NCI-H82 treated with DMSO at 0.1 percent for 48 hours (cell line): Measurements from ENCODE around the gene CDK4.
"Not testable (repeated sequence)": the region's sequence is repeated elsewhere in the genome, so short reads cannot be mapped to it uniquely, and the experiment has no call there.

Experiments
- DNase-seq: peaks from one replicate; lab custom pipeline; 2025; ENCODE audit not compliant: unreplicated experiment; lab: John Stamatoyannopoulos, UW

Gene CDK4

DNA sequence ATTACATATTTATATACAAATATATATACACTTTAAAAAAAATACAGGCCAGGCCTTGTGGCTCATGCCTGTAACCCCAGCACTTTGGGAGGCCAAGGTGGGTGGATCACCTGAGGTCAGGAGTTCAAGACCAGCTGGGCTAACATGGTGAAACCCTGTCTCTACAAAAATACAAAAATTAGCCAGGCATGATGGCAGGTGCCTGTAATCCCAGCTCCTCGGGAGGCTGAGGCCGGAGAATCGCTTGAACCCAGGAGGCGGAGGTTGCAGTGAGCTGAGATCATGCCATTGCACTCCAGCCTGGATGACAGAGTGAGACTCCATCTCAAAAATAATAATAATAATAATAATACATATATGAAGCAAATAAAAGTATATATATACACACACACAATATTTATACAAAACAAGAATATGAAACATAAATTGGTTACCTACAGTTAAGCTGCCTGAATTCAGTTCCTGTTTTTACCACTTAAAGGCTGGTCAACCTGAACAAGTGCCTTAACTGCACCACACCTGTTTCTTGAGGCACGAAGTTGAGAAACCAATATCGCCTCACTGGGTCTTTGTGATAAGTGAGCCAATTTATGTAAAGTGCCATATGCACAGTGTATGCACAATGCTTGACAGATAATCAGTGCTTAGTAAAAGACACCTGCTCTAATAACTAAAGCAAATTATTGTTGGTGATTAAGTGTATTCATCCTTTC lies 36.9 kb downstream of the CDK4 start:
- not testable (repeated sequence) for DNase-seq

DNA sequence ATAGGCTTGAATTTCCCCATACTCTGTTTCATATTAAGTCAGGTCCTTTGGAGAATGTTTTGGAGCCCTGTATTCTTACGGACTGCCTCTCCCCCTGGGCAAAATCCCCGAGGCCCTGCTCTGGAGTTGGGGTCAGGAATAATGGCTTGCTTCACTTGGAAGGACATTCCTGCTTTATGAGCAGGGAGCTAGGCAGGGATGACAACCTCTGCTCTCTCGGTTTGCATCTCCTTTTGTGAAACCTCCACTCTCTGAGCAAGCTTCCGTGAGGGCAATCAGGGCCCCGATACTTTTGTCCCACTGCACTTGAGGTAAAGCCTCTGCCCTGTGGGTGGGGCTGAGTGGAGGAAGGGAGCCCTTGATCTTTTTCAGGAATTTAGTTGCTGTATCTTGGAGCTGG lies 38.9 kb downstream of the CDK4 start:
- DNase-seq, result no peak

DNA sequence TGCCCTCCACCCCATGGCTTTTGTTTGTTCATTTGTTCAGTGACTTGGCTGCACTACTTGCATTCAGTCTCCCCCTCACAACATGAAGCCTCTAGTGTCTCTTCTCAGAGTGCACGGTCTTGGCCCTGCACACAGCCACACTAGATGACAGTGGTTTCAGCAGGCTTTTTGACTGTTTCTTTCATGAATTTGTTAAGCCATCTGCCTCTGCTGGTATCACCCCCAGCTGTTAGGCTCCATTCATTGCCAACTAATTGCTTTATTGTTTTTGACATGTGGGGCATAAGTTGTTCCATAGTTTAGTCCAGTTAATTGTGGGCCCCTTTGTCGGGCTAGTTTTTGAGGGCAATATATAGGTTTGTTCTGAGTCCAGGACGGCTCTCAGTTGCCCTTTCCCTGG lies 39.4 kb downstream of the CDK4 start:
- no peak for DNase-seq

DNA sequence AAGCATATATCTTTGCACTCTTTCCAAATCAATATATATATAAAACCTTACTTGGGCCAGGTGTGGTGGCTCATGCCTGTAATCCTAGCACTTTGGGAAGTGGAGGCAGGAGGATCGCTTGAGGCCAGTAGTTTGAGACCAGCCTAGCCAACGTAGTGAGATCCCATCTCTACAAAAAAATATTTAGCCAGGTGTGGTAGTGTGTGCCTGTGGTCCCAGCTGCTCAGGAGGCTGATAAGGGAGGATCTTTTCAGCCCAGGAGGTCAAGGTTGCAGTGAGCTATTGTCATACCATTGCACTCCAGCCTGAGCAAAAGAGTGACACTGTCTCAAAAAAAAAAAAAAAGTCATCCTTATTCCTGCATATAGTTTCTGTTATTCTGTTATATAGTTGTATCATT lies 43.8 kb downstream of the CDK4 start:
- DNase-seq, result no peak

DNA sequence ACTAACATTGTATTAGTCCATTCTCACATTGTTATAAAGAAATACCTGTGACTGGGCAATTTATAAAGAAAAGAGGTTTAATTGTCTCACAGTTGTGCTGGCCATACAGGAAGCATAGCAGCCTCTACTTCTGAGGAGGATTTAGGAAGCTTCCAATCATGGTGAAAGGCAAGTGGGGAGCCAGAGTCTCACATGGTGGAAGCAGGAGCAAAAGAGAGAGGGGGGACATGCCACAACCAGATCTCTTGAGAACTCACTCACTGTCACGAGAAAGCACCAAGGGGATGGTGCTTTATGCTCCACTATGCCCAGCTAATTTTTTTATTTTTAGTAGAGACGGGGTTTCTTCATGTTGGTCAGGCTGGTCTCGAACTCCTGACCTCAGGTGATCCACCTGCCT lies 44.9 kb downstream of the CDK4 start:
- no peak for DNase-seq

DNA sequence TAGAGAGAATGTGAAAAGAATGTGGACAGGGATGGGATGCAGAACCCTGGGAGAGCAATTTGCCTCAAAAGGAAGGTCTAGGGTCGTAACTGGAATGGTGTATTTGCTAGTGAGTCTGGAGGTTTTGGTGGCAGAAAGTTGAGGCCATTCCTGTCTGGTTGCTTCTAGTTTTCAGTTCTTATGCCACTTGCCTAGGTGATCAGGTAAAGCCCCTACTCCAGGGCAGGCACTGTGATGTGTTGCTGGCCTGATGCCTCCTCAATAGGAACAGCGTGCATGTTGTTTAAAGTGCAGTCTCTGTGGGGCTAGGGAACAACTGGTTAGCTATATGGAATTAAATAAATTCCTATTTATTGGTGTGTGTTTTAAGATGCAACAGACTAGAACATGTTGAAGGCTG lies 51.8 kb downstream of the CDK4 start:
- no peak for DNase-seq

DNA sequence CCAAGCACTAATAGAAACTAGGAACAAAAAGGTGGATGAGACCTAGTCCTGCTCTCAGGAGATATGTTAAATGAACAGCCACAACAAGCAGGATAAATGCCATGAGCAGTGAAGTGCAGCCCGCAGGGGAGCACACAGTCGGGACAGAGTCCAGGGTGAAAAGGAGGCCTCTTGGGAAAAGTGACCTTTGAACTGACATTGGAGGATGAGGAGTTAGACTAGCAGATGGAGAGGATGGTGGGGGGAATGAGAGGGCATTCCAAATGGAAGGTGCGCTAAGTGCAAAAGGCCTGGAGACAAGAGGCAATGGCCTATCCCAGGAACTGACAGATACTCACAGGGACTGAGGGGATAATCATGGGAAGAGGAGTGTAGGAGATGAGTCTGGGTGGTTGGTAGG lies 53.7 kb downstream of the CDK4 start:
- no peak for DNase-seq
